Mucosa of rectum (tissue), 2 donors: ENCODE measurements around the gene GNG7.
"Not testable (repeated sequence)": the region's sequence is repeated elsewhere in the genome, so short reads cannot be mapped to it uniquely, and the experiment has no call there.

Experiments used
- H3K27ac ChIP-seq, 2 donors: one replicate each; pipeline ENCODE4 v1.7.0; 2013; ENCODE audit warnings: inconsistent platforms in 2 of 2, low read depth in 2 of 2, low read length in 2 of 2
- H3K27me3 ChIP-seq, 2 donors: one replicate each; pipeline ENCODE4 v1.7.0; 2013; ENCODE audit warnings: low read length in 2 of 2; ENCODE audit not compliant: control insufficient read depth in 2 of 2, insufficient read depth in 2 of 2
- H3K36me3 ChIP-seq, 2 donors: one replicate each; pipeline ENCODE4 v1.7.0; 2013; ENCODE audit warnings: low read length in 2 of 2; ENCODE audit not compliant: control insufficient read depth in 2 of 2, insufficient read depth in 2 of 2
- H3K4me1 ChIP-seq, 2 donors: one replicate each; pipeline ENCODE4 v1.7.0; 2013; ENCODE audit warnings: low read length in 2 of 2, mild to moderate bottlenecking in 1 of 2; ENCODE audit not compliant: control insufficient read depth in 2 of 2, insufficient read depth in 2 of 2
- H3K4me3 ChIP-seq, 2 donors: one replicate each; pipeline ENCODE4 v1.7.0; 2013; ENCODE audit warnings: low read length in 2 of 2
- H3K9ac ChIP-seq, 2 donors: one replicate each; pipeline ENCODE4 v1.7.0; 2013; ENCODE audit warnings: low read length in 2 of 2, low read depth in 1 of 2, mild to moderate bottlenecking in 1 of 2
- H3K9me3 ChIP-seq, 2 donors: one replicate each; pipeline ENCODE4 v1.7.0; 2013; ENCODE audit warnings: low read length in 2 of 2; ENCODE audit not compliant: control insufficient read depth in 2 of 2
- donor health status: healthy.
- donor health status: Normal muscosa, but diverticular disease.

Gene GNG7

DNA sequence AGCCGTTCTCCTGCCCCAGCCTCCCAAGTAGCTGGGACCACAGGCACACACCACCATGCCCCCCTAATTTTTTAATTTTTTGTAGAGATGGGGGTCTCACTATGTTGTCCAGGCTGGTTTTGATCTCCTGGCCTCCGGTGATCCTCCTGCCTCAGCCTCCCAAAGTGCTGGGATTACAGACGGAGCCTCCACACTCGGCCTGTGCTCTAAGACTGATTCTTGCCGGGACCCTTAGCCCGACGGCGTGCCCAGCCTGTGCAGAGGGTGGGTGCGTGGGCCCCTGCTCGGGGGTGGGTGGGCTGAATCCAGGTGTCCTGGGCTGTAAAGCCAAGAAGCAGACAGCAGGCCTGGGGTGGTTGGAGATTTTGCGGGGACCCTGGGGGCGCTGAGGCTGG lies 162.2 kb downstream of the GNG7 start:
- Histone ChIP-seq H3K4me1 (peaks cover 20 to 26% of the 10 kb centered on the region in 2 donors), H3K9me3 (no peaks in the 10 kb centered on the region), H3K27ac (peak overlapping the region; percentile 25 to 47), H3K27me3 (no peaks in the 10 kb centered on the region), H3K9ac (no peak overlapping the region), H3K36me3 (no peaks in the 10 kb centered on the region), H3K4me3 (no peak overlapping the region)

DNA sequence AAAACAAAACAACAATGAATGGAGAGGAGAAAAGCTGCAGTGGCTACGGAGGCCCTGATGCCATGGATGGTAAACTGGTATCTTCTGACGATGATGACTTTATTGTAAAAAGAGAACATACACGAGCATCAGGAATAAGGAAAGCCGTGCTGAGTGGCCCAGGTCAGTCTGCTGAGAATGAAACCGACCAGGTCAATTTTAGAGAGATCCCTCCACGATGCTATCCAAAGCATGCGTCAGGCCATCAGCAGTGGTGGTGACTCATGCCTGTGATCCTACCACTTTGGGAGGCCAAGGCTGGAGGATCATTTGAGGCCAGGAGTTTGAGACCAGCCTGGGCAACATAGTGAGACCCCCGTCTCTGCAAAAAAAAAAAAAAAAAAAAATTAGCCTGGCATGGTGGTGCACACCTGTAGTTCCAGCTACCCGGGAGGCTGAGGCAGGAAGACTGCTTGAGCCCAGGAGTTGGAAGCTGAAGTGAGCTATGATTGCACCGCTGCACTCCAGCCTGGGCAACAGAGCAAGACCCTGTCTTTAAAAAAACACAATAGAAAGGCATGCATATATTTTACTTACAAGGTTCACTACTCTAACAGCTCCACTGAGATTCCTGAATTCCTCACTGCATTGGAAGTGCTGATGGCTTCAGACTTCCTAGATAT lies 164.3 kb downstream of the GNG7 start:
- Histone ChIP-seq H3K27me3 (no peaks in the 10 kb centered on the region), H3K9me3 (no peaks in the 10 kb centered on the region), H3K4me1 (peaks cover 10 to 16% of the 10 kb centered on the region in 2 donors), H3K4me3 (no peak overlapping the region), H3K36me3 (no peaks in the 10 kb centered on the region), H3K27ac (no peak overlapping the region), H3K9ac (no peak overlapping the region)

DNA sequence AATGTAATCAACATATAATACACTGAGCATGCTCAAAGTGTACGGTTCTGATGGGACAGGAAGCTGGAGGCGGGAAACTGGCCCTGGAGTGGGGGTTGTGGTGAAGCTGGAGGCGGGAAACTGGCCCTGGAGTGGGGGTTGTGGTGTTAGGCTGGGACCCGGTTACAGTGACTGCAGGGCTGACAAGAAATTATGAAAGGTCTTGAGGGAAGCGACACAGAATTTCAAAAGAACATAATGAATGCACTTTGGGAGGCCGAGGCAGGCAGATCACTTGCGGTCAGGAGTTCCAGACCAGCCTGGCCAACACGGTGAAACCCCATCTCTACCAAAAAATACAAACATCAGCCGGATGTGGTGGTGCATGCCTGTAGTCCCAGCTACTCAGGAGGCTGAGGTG lies 164.9 kb downstream of the GNG7 start:
- H3K4me1 ChIP-seq = peaks cover 5 to 13% of the 10 kb centered on the region in 2 donors
- not testable (repeated sequence) for H3K36me3 ChIP-seq, H3K9me3 ChIP-seq, H3K4me3 ChIP-seq, H3K27ac ChIP-seq, H3K9ac ChIP-seq, H3K27me3 ChIP-seq

DNA sequence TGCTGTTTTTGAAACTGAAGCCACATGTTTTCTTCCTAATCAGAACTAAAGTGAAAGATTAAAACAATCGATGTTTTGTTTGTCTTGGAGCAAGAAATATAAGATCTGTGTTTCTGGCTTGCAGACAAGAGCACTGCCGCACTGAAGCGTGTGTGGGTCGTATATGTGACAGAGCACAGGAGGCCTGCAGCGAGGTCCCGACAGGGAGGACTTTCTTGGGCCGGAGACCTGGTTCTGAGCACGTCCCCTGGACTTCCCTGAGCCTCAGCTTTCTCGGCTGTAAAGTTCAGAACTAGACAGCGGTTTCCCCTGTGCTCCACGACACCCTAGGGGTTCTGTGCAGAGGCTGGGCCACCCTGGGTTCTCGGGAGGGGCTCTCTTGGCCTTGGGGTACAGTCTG lies 166.0 kb downstream of the GNG7 start:
- no peaks in the 10 kb centered on the region for H3K9me3 ChIP-seq
- no peak overlapping the region for H3K27ac ChIP-seq
- no peaks in the 10 kb centered on the region for H3K27me3 ChIP-seq
- no peak overlapping the region for H3K4me3 ChIP-seq
- H3K9ac ChIP-seq = no peak overlapping the region
- H3K36me3 ChIP-seq = no peaks in the 10 kb centered on the region
- peaks cover 0 to 9% of the 10 kb centered on the region in 2 donors for H3K4me1 ChIP-seq

DNA sequence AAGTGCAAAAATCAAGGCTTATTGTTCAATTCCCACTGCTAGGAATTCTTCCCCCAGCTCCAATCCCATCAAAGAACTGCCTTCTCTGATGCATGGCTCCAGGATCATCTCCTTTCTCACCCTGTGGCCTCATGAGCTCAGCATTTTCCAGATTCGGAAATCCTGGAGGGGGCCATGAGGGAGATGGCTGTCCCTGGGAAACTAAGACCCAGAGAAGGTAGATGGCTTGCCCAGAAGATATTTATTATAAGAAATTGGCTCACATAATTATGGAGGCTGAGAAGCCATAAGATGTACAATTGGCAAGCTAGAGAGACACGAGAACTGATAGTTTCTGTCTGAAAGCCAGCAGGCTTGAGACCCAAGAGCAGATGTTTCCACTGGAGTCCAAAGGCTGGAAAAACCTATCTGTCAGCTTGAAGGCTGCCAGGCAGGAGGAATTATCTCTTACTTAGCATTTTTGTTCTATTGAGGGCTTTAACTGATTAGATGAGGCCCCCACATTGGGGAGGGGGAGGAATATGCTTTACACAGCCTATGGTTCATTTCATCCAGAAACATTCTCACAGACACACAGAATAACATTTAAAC lies 168.0 kb downstream of the GNG7 start:
- Histone ChIP-seq H3K9me3 (no peaks in the 10 kb centered on the region), H3K27ac (no peak overlapping the region), H3K4me1 (no peaks in the 10 kb centered on the region), H3K4me3 (no peak overlapping the region), H3K36me3 (no peaks in the 10 kb centered on the region), H3K27me3 (no peaks in the 10 kb centered on the region), H3K9ac (no peak overlapping the region)

DNA sequence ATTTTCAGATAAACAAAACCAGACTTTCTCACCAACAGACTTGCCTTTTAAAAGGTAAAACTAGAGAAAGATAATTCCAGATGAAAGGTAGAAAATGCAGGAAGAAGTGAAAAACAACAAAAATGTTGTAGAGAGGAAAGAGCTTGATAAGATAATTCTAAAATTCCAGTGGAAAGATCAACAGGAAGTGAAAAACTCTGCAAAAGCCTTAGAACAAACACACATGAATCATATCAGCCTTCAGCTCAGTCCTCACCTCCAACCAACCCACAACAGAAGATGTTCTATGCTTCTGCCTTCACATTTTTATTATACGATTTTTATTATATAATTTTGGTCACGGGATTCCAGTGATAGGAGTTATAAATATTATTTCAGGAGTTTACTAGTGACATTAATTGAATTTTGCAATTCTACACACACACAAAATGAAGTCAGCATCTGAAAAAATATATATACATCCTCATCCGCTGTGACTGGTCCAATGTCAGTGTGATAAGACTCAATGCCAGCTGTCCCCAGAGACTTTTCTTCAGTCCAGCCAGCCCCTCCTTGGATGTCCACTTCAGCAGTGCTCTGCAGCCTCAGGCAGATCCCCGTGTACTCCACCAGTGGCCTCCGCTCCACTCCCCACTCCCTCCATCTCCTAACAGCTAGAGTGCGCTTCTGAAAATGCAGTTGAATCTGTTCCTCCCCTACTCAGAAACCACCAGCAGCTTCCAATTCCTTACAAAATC lies 168.6 kb downstream of the GNG7 start:
- no peaks in the 10 kb centered on the region for H3K4me1 ChIP-seq
- H3K27ac ChIP-seq = no peak overlapping the region
- no peaks in the 10 kb centered on the region for H3K36me3 ChIP-seq
- no peaks in the 10 kb centered on the region for H3K9me3 ChIP-seq
- H3K4me3 ChIP-seq = no peak overlapping the region
- no peak overlapping the region for H3K9ac ChIP-seq
- no peaks in the 10 kb centered on the region for H3K27me3 ChIP-seq

DNA sequence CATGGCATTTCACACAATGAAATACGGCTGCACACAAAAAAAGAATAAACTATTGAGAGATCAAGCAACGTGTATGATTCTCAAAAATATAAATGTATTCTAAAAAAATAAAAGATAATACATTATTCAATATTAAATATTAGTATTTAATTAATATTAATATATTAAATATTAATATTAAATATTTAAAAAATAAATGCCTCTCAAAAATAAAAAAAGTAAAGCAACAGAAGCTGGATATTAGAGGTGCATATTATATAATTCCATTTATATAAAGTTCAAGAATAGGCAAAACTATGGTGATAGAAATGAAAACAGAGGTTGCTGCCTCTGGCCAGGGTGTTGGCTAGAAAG lies 169.4 kb downstream of the GNG7 start:
- no peaks in the 10 kb centered on the region for H3K36me3 ChIP-seq
- no peaks in the 10 kb centered on the region for H3K9me3 ChIP-seq
- H3K9ac ChIP-seq = no peak overlapping the region
- no peak overlapping the region for H3K4me3 ChIP-seq
- H3K27me3 ChIP-seq = no peaks in the 10 kb centered on the region
- H3K4me1 ChIP-seq = no peaks in the 10 kb centered on the region
- H3K27ac ChIP-seq = no peak overlapping the region

DNA sequence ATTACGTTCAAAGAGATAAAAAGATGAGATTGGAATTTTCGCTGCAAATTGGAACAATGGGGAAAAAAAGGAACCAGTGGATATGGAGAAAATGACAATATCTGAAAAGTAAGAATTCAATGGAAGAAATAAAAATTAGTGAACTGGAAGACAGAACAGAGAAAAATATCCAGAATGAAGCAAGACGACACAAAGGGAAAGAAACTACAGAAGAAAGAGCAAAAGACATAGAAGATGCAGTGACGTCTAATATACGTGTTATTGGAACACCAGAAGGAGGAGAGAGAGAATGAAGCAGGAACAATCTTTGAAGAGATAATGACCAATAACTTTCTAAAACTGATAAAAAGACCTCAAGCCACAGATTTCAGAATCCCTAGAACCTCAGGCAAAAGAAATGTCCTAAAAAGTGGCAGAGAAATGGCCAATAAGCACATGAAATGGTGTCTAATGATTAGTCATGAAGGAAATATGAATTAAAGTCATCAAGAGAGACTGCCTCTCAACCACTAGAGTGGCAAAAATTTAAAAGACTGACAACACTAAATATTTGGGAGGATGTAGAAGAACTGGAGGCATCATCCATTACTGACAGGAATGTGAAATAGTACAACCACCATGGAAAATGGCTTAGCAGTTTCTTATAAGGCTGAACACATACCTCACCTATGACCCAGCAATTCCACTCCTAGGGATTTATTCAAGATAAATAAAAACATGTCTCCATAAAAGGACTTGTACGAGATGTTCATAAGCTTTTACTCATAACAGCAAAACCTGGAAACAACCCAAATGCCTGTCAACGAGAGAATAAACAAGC lies 170.0 kb downstream of the GNG7 start:
- no peak overlapping the region for H3K4me3 ChIP-seq
- H3K4me1 ChIP-seq = no peaks in the 10 kb centered on the region
- no peaks in the 10 kb centered on the region for H3K36me3 ChIP-seq
- no peak overlapping the region for H3K9ac ChIP-seq
- H3K27me3 ChIP-seq = no peaks in the 10 kb centered on the region
- H3K9me3 ChIP-seq = no peaks in the 10 kb centered on the region
- H3K27ac ChIP-seq = no peak overlapping the region

DNA sequence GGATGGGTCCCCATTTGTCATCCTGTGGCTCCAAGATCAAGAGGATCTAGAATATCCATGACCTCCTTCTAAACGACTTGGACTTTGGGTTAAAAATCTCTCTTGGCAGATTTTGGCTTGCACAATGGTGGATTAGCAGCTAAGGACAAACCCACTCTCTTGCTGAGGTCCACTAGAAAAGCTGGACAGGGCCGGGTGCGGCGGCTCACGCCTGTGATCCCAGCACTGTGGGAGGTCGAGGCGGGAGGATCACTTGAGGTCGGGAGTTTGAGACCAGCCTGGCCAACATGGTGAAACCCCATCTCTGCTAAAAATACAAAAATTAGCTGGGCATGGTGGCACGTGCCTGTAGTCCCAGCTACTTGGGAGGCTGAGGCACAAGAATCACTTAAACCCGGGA lies 172.6 kb downstream of the GNG7 start:
- H3K4me1 ChIP-seq, H3K9me3 ChIP-seq, H3K27me3 ChIP-seq, H3K36me3 ChIP-seq, H3K9ac ChIP-seq, H3K27ac ChIP-seq, H3K4me3 ChIP-seq: not testable (repeated sequence)

DNA sequence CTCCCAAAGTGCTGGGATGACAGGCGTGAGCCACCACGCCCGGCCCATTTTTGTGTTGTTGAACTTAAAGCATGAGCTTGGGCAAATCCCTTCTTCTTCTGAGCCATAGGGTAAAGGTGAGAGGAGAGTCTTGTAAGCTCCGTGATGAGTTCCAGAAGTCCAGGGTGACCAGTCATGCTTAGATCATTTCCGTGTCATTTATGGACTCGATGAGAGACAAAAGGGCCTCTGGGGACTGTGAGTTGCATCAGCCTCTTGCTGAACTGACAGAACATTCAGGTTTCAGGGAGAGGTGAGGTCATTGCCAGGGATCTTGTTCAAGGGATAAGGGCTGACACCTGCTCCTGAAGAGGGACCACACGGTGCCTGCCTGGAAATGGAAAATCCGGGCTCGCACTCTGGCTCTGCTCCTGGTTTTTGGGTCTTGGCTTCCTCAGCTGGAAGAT lies 173.0 kb downstream of the GNG7 start:
- H3K4me1 ChIP-seq = peaks cover 0 to 6% of the 10 kb centered on the region in 2 donors

More for the DNA sequence above, 173.0 kb downstream of the GNG7 start:
- Histone ChIP-seq H3K27me3 (no peaks in the 10 kb centered on the region), H3K27ac (no peak overlapping the region), H3K4me3 (no peak overlapping the region), H3K36me3 (no peaks in the 10 kb centered on the region), H3K9ac (no peak overlapping the region), H3K9me3 (no peaks in the 10 kb centered on the region)
